DMS53 treated with DMSO at 0.1 percent for 48 hours (cell line): ENCODE measurements around the gene CYBC1.

ENCODE experiments used
- DNase-seq: peaks from one replicate; lab custom pipeline; 2025; ENCODE audit not compliant: unreplicated experiment; lab: John Stamatoyannopoulos, UW

The CYBC1 gene

DNA sequence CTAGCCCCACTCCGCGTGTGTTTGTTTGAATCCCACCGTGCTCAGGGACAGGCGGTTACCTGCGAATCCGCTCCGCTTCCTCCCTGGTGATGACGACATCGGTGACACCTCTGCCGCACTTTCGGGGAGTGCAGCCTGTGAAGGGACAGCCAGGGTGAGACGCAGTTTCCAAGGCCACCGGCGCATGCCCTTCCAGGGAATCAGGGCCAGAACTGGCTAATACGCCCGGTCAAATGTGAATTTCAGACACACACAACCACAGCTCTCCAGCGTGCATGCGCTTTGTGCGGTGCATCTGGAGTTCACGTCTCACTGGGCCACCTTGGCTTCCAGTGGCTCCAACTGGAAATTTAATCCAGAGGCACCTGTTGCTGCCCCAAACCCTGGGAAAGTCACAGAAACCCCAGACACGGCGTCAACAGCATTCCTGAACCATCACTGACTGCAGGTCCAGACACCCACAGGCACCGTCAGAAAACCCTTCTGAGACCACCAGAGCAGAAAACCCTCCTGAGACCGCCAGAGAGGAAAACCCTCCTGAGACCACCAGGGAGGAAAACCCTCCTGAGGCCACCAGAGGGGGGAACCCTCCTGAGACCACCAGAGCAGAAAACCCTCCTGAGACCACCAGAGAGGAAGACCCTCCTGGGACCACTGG, 39.0 kb downstream of the CYBC1 start:
- DNase-seq, result no peak

DNA sequence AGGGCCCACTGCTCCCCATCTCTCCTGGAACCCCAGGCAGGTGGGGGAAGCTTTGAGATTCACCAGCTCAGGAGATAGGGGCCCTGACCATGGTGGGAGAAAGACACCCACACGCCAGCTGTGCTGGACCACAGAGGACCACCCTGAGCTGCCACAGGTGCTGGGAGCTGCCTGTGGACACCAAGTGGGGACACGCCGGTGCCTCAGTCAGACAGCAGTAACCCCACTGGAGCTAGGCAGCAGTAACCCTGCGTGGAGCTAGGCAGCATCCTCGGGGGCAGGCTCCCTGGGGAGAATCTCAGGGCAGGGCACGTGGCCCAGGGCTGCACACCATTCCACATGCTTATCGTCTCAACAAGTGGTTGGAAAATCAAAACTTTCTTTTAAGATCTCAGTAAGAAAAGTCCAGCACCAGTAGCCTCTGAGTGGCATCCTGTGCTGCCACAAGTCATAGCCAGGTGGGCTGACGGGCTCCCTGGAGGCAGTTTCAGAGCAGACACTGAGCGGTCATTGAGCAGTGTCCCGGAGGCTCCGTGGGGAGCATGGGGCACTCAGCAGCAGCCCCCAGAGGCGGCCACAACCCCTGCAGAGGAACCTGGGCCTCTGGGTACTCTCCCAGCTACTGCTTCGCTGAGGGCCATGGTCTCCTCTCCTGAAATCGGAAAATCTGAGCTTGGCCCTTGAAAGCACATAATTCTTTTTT, 40.4 kb downstream of the CYBC1 start:
- DNase-seq, result no peak

DNA sequence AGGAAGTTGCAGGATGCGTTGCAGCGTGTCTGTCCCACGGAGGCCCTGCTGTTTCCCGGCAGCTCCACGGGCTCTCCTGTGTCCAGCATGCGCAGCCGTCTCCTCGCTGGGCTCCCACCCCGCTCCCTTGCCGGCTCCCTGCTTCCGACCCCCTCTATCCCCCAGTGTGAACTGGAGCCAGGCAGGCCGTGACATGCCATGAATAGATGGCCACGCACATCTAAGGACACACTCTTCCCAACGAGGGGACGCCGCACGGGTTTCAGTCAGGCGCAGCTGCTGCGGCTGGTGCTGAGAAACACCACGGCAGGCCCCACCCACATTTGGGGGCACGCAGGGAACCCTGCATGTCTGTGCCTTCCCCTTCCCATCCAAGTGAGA, 41.6 kb downstream of the CYBC1 start:
- no peak for DNase-seq

DNA sequence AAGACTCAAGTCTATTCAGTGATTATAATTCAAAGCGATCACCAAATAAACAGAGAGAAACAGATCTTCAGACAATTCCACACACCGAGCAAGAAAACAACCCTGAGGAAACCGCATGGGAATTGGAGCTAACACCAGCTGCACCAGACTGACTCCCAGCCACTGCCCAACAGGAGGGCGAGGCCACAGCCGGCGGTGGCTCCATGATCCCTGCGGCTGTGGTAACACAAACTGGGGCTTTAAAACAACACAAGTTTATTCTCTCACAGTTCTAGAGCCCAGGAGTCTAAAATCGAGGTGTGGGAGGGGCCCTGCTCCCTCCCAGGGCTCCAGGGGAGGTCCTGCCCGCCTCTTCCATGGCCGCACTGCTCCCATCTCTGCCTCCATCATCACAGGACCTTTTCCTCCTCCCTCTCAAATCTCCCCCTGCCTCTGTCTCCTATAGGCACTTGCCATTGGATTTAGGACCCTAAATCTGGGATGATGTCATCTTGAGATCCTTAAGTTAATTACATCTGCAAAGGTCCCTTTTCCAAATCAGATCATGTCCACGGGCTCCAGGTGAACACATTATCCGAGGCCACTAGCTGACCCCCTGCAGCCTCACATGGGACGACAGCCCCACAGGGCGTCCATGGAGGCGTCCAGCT, 42.1 kb downstream of the CYBC1 start:
- no peak for DNase-seq

DNA sequence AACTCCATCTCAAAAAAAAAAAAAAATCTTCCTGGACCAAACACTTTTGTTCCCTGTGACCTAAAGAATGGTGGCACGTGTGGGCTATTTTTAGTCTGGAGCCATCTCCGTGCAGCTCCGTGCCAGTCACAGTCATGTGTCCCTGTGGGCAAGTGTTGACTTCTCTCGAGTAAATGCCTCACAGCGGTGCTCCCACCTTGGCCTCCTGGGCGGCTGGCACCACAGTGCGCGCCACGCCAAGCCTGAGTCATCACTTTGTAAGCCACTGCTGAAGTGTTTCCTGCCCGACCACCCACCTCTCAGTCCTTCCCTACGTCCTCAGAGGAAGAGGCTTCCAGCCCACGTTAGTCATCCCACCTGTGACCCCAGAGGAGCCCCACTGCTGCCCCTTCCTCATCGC, 43.3 kb downstream of the CYBC1 start:
- no peak for DNase-seq

DNA sequence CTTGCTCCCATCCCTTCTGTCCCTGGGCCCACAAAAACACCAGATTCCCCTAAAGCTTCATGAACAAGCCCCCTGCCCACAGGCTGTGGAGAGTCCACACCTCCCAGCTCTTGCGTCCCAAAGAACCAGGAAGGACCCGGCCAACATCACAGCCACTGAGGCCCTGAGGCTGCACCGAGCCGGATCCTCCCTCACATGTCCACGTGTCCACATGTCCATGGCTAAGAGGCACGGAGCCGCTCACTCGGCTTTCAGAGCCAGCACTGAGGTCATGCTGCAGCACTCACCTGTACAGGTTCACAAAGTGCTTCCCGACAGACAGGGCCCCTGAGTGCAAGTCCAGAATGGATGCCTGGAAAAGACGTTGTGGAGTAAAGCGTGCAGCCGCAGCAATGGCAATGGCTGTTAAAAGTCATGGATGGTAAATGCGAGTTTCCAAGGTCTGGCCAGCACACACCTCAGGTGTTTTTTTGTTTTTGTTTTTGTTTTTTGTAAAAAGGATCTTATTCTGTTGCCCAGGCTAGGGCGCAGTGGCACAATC, 44.4 kb downstream of the CYBC1 start:
- DNase-seq, result no peak

DNA sequence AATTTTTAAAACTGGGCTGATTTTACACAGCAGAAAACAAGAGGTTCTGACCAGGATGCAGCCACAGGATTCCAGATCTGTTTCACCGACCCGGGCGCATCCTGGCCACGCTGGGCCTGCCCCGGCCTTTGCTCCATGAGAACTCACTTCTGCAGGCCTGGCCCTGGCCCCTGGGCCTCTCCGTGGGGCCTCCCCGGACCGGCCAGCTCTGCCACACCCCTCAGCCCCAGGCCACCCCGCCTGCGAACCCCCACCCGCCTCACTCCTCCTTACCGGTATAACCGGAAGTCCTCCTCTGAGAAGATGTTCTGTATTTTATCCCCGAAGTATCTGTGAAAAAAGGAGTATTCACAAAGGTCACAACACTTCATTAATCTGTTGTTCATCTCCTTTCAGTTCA, 45.5 kb downstream of the CYBC1 start:
- no peak for DNase-seq

DNA sequence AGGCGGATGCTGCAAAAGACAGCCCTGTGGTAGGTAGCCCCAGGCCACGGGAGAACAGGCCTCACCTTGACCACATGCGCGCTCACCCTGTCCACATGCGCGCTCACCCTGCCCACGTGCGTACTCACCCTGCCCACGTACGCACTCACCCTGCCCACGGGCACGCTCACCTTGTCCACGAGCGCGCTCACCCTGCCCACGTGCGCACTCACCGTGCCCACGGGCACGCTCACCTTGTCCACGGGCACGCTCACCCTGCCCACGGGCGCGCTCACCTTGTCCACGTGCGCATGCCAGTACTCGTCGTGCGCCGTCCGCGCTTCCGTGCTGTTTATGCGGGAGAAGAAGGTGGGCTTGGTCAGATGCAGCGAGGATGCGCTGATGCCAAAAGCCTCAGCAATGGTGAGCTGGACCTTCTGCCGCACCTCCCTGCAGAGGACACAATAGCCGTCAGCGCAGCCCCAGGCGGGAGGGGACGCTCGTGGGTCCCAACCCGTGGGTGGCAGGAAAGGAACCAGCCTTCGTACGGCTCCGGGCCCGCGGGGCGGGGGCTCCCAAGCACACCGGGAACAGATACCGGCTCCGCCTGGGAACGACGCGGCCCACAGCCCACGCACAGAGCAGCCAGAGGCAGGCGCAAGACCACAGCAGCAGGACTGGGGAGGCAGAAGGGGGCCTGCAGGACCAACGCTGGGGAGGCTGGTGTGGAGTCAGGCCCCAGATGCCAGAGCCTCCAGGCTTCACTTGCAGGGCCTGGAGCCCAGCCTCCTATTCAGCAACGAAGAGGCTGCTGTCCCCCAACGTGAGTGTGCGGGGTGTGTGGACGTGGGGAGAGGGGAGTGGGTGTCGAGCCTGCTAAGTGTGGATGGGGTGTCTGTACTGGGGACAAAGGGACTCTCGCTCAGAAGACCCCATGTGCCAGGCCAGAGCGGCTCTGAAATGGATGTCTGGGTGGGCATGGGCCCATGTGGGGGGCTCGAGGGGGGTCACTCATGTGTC, 46.6 kb downstream of the CYBC1 start:
- DNase-seq, result no peak

DNA sequence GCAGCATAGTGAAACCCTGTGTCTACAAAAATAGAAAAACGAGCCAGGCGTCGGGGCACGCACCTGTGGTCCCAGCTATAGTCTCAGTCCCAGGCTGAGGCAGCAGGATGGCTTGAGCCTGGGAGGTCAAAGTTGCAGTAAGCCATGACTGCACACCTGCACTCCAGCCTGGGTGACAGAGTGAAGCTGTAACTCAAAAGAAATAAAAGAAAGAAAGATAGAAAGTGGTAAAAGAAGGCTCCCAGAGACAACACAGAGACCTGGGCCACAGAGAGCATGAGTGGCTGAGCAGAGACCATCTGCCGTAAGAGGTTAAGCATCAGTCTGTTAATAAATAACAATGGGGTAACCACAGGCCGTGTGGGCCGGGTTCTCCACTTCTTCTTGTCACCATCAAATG, 47.7 kb downstream of the CYBC1 start:
- DNase-seq, result no peak

DNA sequence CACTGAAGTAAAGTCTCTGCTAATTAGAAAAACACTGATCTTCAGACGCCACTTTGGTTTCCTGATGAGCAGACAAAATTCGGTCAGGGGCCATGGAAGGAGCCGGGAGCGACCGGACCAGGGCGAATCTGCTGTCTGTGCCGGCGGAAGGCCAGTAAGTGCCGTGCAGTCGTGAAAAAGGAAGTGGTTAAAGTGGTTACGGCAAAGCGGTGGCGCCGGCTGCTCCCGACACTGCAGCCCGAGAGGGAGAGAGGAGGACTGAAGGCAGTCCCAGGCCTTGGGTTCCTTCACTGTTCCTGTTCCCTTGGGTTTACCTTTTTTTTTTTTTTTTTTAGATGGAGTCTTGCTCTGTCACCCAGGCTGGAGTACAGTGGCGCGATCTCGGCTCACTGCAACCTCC, 49.7 kb downstream of the CYBC1 start:
- DNase-seq, result no peak

DNA sequence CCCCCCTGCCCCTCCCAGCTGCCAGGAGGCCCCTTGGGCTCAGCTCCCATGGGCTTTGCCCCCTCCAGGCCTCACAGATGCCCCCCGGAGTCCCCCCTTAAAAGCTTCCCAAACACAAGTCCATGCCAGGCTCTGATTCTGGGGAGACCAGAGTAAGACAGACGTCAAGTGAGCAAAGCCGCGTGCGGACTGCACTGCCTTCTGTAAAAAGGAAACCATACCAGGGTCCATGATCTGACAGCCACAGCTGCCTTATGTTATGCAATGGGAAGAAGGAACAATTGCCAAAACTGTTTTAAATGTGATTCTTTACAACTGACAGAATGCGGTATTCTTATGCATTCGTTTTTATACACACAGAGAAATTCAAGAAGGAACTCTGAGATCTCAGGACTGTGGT, 50.3 kb downstream of the CYBC1 start:
- DNase-seq, result no peak

DNA sequence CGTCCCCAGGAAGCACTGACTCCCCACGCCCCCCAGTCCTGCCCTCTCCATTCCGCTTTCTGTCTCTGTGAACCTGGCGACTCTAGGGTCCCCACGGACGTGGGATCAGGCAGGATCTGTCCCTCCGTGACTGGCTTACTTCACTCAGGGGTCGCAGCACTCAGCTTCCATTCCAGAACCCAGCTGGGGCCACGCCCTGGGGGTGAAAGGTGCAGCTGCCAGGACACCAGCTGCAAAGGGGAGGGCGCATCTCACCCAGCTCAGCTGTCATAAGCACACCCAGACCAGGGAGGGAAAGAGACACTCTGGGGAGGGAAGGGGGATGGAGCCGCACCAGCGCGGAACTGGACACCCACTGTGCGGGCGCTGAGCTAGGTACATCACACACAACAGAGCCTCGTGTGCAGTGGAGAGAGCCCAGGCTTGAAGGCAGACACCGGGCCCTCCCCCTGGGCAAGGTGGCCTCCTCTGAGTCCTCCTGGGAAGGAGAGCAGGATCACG, 50.9 kb downstream of the CYBC1 start:
- DNase-seq, result no peak

DNA sequence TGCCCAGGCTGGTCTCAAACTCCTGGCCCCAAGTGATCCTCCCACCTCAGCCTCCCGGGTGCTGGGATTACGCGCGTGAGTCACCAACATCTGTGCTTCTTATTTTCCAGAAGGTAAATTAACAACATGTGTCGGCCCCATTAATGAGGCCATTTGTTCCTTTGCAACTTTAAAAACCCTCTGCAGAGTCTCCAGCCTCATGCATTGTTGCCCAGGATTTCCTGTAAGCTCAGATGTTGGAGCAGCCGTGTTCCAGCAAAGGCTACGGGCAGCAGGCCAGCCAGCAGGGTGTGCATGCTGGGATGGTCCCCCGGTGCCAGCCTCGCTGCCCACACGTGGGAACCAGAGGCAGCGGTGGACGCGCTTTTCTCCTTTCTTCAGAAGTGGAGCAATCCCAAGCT, 51.5 kb downstream of the CYBC1 start:
- DNase-seq, result no peak

DNA sequence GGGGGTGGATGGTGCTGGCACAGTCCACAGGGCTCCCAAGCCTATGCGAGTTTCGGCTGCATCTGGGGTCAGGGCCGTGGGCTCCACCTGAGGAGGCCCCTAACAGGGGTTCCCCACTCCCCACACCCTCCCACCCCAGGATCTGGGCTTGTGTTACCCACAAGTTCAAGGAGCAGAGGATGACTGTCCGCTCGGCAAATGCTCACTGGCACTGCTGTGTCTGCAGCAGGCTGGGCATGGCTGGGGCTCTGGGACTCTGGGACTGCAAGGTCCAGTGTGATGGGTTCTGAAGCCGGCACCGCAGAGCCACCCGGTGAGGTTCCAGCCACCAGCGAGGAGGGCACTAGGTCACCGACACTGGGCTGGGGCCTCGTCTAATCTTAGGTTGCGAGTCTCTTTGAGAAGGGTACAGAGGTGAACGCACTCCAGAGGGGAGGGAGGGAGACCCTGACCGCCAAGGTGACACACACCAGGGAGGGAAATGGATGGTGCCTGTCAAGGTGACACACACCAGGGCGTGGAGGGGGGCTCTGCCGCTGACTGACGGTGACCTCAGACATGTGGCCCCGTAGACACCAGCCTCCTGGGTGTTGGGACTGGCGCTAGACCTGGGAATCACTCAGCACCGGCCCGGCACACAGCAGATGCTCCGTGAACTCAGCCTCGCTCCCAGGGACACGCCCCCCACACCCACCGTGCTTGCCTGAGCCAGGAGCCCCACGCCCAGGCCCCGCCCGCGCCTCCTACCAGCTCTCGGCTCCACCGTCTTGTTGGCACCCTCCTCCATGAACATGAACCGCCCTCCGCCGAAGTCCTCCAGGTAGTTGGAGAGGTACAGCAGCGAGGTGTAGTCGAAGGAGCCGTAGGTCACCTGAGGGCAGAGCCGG, 52.9 kb downstream of the CYBC1 start:
- DNase-seq, result no peak

DNA sequence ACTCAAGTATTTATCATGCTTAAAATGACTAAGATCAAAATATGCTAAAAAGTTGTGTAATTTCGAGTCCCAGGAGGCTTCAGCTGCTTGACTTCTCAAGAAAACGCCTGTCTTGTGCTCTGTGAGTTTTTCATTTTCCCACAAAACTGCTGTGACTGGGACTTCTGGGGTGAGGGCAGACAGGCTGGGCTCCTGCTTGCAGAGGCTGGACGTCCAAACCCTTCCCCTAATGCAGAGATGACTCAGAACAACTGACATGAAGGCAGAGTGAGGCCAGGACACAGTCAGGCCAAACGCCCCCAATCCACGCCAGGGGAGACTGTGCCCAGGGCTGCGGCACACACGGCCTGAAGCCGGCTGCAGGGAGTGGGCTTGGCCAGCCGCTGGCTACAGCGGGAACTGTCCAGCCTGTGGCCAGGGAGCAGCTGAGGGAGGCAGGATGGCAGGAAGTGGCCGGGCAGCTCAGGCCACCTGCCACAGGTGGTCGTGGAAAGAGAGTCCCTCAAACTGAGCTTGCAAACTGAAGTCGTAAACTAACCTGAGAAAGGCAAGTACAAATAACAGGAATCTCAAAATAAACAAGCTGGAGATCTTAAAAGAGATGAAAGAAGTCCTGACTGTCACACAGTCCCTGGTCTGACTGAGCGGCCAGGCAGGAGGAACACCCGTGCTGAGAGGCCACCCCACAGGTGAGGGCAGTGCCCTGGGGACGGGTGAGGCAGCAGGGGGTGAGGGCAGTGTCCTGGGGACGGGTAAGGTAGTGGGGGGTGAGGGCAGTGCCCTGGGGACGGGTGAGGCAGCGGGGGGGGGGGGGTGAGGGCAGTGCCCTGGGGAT, 53.7 kb downstream of the CYBC1 start:
- DNase-seq, result no peak

DNA sequence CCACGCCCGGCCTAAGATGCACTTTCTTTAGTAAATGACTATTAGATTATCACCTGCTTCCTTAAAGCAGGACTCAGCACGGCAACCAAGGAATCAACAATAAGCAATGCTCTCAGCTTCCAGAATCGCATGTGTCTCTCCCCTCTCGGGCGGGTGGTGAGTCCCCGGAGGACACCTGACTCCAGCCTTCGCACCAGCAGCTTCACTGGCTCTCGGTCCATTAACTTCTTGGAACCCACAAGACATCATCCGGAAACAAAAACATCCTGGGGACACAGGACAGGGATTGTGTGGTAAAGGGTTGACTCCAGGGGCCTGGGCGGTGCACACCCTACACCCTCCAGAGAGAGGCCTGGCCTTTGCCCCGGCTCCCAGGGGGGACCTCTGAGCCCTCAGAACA, 56.3 kb downstream of the CYBC1 start:
- no peak for DNase-seq

DNA sequence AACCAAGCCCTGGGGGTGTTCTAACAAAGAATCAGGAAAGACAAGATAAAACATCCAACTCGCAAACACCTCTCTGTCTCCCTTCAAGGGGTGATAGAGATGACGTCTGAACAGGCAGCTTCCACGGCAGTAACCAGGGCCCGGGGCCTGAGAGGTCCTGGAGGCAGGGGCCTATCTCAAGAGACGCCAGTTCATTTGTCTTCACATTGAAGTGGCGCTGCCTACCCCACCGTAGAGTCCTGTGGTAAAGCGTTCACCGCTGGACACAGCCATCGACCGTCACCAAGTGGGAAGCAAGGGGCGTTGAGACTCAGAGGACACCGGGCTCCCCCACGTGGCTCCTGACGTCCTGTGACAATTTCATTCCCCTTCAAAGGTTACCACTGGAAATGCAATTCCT, 57.6 kb downstream of the CYBC1 start:
- DNase-seq, result no peak
